Progenitor cell of endocrine pancreas (in vitro differentiated cells): Measurements from ENCODE around the gene MCM6. TPM values are rescaled to one million over a fixed set of nuclear protein-coding genes. Genes with fewer than 3 reads are reported as not detected.
"Not testable (repeated sequence)": the region's sequence is repeated elsewhere in the genome, so short reads cannot be mapped to it uniquely, and the experiment has no call there.

Experiments used
- DNase-seq: peaks from one replicate; pipeline ENCODE4 v3.0.0; 2021; ENCODE audit warnings: low spot score; ENCODE audit not compliant: unreplicated experiment
- H3K27ac Mint-ChIP-seq: 2 replicates; pipeline ENCODE4 v1.8.0; 2021; ENCODE audit warnings: mild to moderate bottlenecking, moderate library complexity, mixed read lengths
- H3K27me3 Mint-ChIP-seq: 2 replicates; pipeline ENCODE4 v1.8.0; 2021; ENCODE audit warnings: mixed read lengths
- H3K36me3 Mint-ChIP-seq: 2 replicates; pipeline ENCODE4 v1.8.0; 2022; ENCODE audit warnings: mixed read lengths; ENCODE audit not compliant: insufficient read depth
- H3K4me1 Mint-ChIP-seq: 2 replicates; pipeline ENCODE4 v1.8.0; 2021; ENCODE audit warnings: low read depth, mixed read lengths
- H3K4me3 Mint-ChIP-seq: 2 replicates; pipeline ENCODE4 v1.8.0; 2021; ENCODE audit warnings: low read depth, mild to moderate bottlenecking, moderate library complexity, mixed read lengths
- H3K9me3 Mint-ChIP-seq: 2 replicates; pipeline ENCODE4 v1.8.0; 2021; ENCODE audit warnings: low read depth, mixed read lengths
- CTCF ChIP-seq: fragments of 200-600 bp; sonication (generic); IDR thresholded peaks from one replicate; pipeline ENCODE4 v1.5.0; 2021; ENCODE audit warnings: antibody characterized with exemption, mild to moderate bottlenecking; ENCODE audit not compliant: unreplicated experiment
- total RNA-seq: library from RNA; stranded (reverse); gene quantifications from 2 replicates; pipeline ENCODE4 v1.2.1, GENCODE V29; 2021

MCM6 gene
- total RNA-seq, 1 donor from 2014 or later, result 51.9 TPM

- no peaks in the 10 kb centered on the region for H3K9me3 Mint-ChIP-seq
- no peaks in the 10 kb centered on the region for H3K4me1 Mint-ChIP-seq
- H3K36me3 Mint-ChIP-seq, result peaks cover 1% of the 10 kb centered on the region
- TF ChIP-seq CTCF, result no peak
- no peaks in the 10 kb centered on the region for H3K27me3 Mint-ChIP-seq
- DNase-seq, result no peak
- H3K4me3 Mint-ChIP-seq, result no peak overlapping the region
- H3K27ac Mint-ChIP-seq, result no peak overlapping the region
Observed at GRCh38 chr2:135796606-135797005, 79.6 kb downstream of the MCM6 start.

GRCh38 chr2:135795641-135796040 is 80.6 kb downstream of the MCM6 start:
- DNase-seq, H3K9me3 Mint-ChIP-seq, H3K27ac Mint-ChIP-seq, H3K36me3 Mint-ChIP-seq, H3K4me3 Mint-ChIP-seq, H3K27me3 Mint-ChIP-seq, H3K4me1 Mint-ChIP-seq: not testable (repeated sequence)
- TF ChIP-seq CTCF, result peak; percentile 23

- H3K27me3 Mint-ChIP-seq, result no peaks in the 10 kb centered on the region
- H3K9me3 Mint-ChIP-seq, result no peaks in the 10 kb centered on the region
Observed at GRCh38 chr2:135792401-135793150, 83.7 kb downstream of the MCM6 start.

GRCh38 chr2:135791418-135792190 is 84.6 kb downstream of the MCM6 start:
- Mint-ChIP-seq H3K27ac (peak overlapping the region; percentile 3), H3K9me3 (no peaks in the 10 kb centered on the region), H3K36me3 (peaks cover 2% of the 10 kb centered on the region), H3K4me1 (no peaks in the 10 kb centered on the region), H3K27me3 (no peaks in the 10 kb centered on the region), H3K4me3 (no peak overlapping the region)
- DNase-seq, result no peak
- no peak for TF ChIP-seq CTCF

More at GRCh38 chr2:135792401-135793150, 83.7 kb downstream of the MCM6 start:
- Mint-ChIP-seq H3K36me3 (no peaks in the 10 kb centered on the region), H3K4me3 (no peak overlapping the region), H3K27ac (no peak overlapping the region), H3K4me1 (no peaks in the 10 kb centered on the region)
- TF ChIP-seq CTCF, result no peak
- no peak for DNase-seq

- H3K4me3 Mint-ChIP-seq, result no peak overlapping the region
- H3K27ac Mint-ChIP-seq, result no peak overlapping the region
- peaks cover 9% of the 10 kb centered on the region for H3K36me3 Mint-ChIP-seq
- no peak for TF ChIP-seq CTCF
- no peaks in the 10 kb centered on the region for H3K9me3 Mint-ChIP-seq
- DNase-seq, result no peak
- H3K27me3 Mint-ChIP-seq, result no peaks in the 10 kb centered on the region
- no peaks in the 10 kb centered on the region for H3K4me1 Mint-ChIP-seq
Observed at GRCh38 chr2:135790423-135790822, 85.8 kb downstream of the MCM6 start.

Other genes with a start within 250 kb of the MCM6 start
- 140 and 143 TPM in 2 replicates for gene UBXN4, start 134.6 kb downstream of the MCM6 start, total RNA-seq
- gene LCT, start 39.3 kb downstream of the MCM6 start, total RNA-seq, result 0.19 TPM in 1 of 2 replicates, not detected in the other
- gene DARS1, start 109.2 kb upstream of the MCM6 start, total RNA-seq, result 65.0 and 69.7 TPM in 2 replicates
- gene CXCR4, start 241.7 kb upstream of the MCM6 start, total RNA-seq, result 5.9 and 10.4 TPM in 2 replicates